NCI-H2196 treated with DMSO at 0.1 percent for 48 hours (cell line): Measurements from ENCODE around the gene KAZN.

ENCODE experiments used
- DNase-seq: peaks from one replicate; lab custom pipeline; 2025; ENCODE audit not compliant: unreplicated experiment; lab: John Stamatoyannopoulos, UW

Gene KAZN

DNA sequence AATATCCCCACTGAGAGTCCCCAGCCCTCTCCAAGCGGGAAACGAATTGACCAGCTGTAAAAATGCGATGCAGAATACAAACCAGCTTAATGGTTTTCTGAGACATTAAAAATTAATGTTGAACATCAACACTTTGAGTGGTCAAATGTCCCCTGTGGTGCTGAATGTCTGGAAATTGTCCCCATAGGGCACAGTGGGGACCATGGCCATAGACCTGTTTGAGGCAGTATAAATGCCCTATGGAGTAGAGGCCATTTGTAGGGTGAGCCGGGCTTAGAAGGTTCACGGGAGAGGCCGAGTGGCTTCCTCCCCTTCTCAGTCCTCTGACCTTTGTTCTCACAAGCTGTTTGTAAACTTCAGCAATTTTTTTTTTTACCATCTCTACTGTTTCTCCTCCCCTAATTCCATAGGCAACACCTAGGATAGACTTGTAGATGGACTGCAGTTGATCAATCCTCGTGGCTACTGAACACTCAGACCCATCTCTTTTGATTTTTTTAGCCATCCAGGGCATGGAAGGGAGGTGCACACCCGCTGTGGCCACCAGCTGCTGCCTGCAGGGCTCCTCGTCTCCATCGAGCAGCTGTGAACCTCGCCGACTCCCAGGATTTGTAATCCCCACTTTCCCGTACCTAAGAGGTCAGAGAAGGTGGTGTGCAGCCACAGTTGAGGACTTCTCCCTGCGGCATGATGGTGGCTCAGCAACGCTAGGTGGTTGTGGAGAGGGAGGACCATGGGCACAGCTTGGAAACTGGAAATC lies 41.0 kb downstream of the KAZN start:
- DNase-seq: no peak

DNA sequence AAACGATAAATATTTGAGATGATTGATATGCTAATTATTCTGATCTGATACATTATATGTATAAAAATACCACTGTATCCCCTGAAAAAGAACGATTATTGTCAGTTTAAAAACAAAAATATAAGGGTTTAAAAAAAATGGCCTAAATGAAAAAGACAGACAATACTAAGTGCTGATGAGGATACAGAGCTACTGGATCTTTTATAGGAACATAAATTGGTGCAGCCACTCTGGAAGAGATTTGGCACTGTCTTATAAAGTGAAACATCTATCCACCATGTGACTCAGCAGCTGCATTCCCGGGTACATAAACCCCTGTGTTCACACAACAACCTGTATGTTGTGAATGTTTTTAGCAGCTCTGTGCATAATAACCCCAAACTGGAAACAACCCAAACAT lies 44.2 kb downstream of the KAZN start:
- no peak for DNase-seq

DNA sequence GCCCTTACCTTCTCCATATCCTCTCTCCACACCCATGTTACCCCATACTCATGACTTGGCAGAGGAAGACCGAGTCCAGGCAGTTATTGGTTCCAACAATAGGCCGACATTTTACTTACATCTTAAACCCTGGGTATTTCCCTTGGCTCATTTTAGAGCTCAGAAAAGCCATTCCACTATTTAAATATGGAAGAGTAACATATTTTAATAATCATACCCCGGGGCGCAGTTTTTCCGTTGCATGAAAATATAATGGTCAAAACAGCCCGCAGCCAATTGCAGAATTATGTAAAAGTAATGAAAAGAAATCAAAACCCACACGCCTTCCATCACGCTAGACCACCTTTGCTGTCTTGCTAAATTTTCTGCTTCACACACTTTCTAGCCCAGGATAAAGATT lies 48.5 kb downstream of the KAZN start:
- no peak for DNase-seq

DNA sequence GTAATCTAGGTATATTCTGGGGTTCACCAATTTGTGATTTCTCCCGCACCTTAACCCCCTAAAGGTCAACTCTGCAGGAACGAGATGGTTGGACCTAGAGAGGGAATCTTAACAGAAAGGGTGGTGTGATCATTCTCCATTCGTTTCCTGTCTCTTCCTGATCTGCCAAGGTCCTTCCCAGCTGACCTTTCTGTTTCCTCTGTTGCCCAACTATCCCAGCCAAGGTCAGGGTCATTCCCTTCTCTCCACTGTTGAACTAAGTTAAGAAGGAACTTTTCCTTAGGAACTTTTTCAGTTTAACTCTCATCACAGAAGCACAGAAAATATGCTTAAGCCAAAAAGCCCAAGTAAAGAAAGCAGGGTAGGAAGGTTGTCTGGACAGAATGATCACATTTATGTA lies 49.3 kb downstream of the KAZN start:
- DNase-seq: no peak

DNA sequence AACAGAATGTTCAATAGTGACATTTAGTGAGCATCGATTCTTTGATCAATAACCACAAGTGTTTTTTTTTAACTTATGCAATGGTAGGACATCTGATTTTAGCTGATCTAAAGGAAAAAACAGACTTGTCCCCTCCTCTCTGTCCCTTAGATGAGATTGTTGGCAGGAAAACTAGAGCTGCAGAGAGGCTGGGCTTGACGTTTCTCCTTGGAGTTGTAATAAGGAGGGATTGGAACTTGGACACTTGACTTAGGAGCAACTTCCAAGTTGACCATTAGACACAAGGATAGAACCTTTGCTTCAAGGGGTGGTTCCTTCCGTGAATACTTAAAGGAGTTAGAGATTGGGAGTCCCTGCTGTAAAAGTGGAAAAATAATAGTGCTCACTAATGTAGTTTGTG lies 49.9 kb downstream of the KAZN start:
- DNase-seq: no peak

DNA sequence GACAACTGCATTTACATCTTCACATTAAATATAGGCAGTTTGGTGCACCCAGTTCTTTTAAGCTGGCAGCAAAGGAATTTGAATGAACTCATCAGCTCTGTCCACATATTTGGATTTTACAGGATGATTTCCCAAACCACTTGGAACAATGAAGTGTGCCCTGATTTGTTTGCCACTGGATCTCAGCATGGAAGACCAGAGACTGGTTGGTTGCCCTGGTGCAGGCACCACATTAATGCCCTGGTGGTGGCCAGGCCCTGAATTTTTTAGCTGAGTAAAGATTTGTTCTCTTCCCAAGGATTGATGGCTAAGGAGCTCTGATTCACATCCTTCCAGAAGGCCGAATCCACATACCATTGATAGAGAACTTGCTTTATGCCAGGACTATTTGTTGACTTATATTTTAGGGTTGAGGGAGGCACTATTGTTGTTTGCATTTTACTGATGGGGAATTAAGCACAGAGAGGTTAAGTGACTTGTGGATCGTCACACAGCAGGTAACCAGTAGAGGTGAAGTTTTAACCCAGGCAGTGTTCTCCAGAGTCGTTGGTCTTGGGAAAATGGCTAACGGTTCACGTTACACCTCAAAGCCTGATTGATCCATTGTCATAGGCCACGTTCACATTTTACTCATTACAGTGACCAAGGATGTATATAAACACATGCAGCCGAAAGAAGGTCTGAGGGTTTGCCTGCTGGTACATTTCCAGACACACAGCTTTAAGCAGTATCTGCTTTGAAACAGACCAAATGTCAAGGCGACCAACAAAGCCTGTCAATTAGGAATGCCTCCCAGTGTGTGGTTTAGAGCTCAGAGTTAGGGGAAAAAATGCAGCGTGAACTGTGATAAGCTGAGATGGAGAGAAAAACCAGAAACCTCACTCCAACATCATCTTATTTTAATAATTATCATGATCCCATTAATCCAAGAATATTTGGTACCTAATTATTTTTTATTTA lies 50.7 kb downstream of the KAZN start:
- no peak for DNase-seq

DNA sequence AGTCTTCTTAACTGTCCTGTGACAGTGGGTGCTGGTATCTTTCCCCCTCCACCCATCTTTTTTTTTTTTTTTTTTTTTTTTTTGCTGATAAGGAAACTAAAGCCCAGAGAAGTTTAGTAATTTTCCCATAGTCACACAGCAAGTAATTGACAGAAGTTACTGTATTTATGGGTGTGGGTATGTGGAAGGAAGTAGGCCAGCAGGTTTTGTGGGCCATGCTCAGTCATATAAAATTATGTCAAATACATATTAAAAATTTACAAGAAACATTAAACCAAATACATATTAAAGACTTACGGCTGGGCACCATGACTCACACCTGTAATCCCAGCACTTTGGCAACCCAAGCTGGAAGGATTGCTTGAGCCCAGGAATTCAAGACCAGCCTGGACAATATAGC lies 51.5 kb downstream of the KAZN start:
- no peak for DNase-seq

DNA sequence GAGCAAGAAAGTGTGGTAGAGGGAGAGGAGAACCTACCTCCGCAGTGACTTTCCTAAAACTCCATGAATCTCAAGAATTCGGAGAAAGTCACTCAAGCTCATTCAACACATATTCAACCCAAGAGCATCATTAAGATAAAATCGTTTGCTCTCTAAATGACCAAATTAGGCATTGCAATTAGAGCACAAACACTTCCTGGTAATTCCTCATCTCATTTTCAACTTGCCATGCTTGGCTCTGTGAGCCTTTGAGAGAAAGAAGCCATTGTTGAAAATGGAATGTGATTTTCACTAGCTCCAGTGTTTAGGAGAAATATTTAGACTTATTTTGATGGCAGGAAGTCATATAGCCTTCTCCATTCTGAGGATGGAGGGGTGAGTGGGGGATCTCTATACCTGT lies 52.5 kb downstream of the KAZN start:
- no peak for DNase-seq

DNA sequence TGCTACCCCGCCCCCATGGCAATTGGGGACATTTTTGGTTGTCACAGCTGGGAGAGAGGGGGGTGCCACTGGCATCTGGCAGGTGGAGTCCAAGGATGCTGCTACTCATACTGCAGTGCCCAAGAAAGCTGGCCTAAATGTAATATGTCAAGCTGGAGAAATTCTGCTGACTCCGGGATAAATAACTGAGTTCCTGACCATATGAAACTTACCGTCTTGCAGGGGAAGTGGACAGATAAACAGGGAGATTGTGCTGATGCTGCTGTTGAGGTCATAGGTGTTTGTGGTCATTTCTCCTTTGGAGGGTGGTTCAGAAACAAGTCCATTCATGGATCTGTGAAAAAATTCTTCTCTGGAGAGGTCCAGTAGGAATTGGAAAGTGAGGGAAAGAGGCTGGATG lies 54.4 kb downstream of the KAZN start:
- no peak for DNase-seq

DNA sequence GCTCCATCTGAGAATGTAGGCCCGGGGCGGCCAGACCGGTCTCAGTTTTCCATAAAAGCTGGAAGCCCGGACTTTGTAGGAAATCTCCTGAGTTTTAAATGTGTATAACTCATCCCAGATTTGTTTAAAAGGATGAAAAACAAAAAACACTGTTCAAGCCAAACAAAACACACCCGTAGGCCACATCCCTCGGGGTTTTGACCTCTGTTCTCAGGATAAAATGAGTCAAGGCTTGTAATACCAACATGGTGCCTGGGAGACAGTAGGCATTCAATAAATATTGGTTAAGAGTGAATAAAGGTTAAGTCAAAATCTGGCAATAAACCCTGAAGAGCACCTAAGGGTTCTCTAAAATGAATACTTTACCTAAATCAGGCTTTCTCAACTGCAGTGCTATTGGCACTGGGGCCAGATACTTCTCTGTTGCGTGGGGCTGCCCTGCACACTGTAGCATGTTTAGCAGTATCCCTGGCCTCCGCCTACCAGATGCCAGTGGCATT lies 55.0 kb downstream of the KAZN start:
- no peak for DNase-seq

DNA sequence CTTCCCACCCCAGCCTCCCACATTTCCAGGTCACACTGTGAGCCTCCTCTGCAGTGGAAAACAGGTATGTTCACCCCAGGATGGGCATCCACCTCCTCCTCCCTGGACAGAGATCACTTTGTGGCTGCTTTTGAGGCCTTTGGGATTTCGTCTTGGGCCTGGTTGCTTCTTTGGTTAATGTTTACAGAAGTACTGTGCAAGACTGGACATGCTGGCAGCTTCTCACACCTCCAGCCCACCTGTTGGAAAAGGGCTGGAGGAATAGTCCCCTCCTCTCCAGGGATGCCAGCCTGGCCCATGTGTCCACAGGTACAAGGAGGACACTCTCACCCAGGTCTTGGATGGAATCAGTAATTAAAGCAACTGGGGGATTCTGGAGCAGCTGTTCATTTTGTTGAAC lies 56.1 kb downstream of the KAZN start:
- no peak for DNase-seq

DNA sequence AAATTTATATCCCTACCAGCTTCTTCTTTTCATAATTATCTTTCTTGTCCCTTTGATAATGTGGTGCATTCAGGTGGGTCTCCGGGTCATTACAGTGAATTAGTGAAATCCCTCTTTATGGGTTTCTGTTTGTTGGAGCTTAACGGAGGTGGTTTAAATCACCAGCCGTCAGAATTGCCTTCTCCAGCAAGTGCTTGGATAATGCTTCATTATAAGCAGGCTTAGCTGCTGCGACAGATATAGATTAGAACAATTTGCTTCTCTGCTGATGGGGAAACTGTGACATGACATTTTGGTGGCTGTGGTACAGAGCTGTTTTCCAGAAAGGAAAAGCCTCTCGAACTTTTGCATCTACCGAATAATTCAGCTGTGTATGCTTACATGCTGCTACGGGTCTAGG lies 56.9 kb downstream of the KAZN start:
- DNase-seq: no peak

DNA sequence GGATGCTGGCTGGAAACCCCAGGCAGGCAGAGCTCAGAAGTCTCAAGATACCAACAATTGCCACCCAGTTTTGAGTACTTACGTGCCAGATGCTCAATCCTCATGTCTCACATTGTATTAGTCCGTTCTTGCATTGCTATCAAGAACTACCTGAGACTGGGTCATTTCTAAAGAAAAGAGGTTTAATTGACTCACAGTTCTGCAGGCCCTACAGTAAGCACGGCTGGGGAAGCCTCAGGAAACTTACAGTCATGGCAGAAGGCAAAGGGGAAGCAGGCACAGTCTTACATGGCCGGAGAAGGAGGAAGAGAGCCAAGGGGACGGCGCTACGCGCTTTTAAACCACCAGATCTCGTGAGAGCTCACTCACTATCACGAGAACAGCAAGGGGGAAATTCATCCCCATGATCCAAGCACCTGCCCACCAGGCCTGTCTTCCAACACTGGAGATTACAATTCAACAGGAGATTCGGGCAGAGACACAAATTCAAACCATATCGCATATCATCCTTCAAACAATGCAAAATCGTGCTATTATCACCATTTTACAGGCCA lies 58.0 kb downstream of the KAZN start:
- no peak for DNase-seq

DNA sequence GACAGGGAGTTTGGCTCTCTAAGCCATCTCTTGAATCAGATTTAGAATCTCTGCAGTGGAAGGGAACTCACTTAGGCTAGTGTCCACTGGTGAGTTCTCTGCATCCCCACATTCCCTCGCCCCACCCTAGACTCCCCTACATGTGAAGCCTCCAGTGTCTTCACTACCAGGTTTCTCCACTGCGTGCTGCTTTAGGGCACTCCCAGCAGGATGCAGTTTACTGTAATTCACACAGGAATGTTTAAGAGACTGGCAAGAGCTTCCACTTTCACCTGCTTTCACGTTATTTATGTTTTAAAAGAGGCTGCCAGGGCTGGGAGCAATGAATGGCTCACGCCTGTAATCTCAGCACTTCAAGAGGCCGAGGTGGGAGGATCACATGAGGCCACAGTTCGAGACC lies 60.2 kb downstream of the KAZN start:
- DNase-seq: no peak

DNA sequence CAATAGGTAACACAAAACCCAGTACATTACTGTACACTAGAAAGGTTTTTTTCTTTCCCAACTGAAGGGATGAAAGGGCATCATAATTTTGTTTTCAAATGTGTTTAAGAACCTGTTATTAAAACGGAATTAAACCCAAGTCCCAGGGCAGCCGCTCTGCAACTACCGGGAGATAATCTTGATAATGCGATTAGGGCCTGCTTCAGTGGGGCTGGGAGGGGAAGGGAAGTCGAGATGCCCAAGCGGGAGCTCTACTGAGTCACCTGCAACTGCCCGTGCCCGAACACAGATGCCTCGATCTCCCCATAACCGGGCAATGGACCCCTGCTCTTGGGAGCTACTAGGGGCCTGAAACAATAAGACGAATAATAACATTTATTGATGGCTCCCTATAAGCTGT lies 61.4 kb downstream of the KAZN start:
- no peak for DNase-seq

DNA sequence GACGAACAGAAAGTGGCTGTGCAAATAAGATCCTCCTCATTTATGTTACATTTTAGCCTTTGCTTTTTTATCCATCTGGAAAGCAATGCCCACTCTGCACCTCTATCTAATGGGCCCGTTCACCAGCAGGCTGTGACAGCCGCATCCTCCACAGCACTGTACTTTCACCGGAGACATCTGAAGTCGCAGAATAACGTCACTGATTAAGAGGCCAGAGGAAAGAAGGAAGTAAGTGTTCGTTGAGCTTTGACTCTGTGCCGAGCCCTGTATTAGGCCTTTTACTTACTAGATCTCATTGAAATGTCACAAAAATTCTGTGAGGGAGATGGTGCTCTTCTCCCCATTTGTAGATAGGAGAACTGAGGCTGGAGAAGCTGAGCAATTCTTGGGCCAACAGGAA lies 62.3 kb downstream of the KAZN start:
- no peak for DNase-seq

DNA sequence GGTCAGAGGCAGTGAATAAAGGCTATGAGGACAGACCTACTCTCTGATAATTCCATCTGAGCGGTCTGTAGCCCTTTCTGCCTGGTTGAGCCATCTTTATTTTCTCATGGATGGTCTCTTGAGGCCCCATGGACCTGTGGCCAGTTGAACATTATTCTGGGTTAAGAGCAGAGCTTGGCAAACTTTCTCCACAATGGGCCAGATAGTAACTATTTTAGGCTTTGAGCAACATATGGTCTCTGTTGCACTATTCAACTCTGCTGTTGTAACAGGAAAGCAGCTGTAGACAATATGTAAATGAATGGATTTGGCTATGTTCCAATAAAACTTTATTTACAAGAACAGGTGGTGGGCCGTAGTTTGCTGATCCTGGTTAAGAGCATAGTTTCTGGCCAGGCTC lies 62.7 kb downstream of the KAZN start:
- DNase-seq: no peak

DNA sequence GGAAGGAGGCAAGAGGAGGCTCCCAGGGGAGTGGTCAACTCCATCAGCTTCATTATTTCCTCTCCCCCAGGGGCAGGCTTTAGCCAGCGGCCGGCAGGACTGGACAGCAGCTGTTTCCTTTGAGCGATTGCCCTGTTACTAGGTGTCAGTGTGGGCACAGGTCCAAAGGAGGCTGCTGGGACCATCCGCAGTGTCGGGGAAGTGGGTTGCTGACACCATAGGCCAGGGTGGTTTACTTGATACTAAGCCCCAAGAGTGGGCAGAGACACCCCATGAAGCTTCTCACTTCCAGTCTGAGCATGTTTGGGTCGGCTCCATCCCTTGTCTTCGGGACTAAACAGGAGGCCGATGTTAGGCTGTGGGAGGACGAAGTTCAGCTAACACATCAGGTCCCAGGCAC lies 63.6 kb downstream of the KAZN start:
- no peak for DNase-seq

DNA sequence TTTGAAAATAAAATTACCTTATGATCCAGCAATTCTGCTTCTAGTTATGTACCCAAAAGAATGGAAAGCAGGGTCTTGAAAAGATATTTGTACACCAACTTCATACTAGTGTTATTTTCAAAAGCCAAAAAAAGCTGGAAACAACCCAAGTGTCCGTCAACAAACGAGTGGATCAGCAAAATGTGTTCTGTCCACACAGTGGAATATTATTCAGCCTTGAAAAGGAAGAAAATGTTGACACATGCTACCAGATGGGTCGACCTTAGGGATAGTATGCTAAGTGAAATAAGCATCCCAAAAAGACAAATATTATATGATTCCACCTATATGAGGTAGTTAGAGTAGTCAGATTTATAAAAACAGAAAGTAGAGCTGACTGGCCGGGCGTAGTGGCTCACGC lies 65.3 kb downstream of the KAZN start:
- no peak for DNase-seq

DNA sequence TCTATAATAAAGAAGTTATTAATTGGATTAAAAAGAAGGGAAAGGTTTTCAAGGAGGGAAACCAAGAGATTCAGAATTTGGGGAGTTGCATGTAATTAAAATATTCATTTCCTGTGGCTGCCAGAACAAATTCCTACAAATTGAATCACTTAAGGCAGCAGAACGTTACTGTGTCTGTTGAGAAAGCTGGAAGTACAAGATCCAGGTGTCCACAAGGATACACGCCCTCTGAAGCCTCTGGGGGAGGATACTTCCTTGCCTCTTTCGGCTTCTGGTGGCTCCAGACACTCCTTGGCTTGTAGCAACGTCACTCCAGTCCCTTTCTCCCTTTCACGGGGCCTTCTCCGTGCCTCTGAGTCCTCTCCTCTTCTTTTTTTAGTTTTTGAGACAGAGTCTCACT lies 67.9 kb downstream of the KAZN start:
- no peak for DNase-seq

DNA sequence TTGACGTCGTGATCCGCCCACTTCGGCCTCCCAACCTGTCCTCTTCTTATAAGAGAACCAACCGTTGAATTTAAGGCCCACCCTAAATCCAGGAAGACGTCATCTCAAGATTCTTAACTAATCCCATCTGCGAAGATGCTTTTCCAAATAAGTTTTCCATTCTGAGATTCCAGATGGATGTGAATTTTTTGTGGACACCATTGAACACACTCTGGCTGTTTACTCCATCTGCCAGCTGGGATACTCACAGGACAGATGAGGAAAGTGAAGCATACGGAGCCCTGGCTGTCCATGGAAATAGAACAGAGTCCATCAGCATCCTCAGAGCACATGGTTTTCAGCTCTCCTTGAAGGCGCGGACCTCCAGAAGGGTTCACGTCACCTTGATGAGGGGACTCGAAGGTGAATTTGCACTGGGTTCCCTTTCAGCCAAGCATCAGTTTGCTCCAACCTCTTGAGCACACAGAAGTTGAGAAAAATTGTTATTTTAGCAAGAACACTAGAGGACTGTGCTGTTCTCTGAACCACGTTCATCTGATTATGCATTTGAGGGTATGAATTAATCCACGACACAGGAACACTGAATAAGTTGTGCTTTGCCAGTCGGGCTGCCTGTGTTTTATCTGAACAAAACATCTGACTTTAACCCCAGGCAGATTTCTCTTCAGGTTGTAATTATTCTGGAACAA lies 68.6 kb downstream of the KAZN start:
- no peak for DNase-seq
